Hepatocyte (in vitro differentiated cells): ENCODE results near the gene TLNRD1.

ENCODE experiments used
- CTCF ChIP-seq: fragments of 200-600 bp; sonication (generic); IDR thresholded peaks from 2 replicates; pipeline ENCODE4 v1.5.1; 2016; ENCODE audit warnings: antibody characterized with exemption, mild to moderate bottlenecking; ENCODE audit not compliant: poor library complexity
- EZH2phosphoT487 ChIP-seq: fragments of 200-600 bp; sonication (generic); IDR thresholded peaks from one replicate; pipeline ENCODE4 v1.6.1; 2018; ENCODE audit warnings: antibody characterized with exemption, mild to moderate bottlenecking, low read depth, moderate library complexity; ENCODE audit not compliant: unreplicated experiment, severe bottlenecking

GRCh38 chr15:81050805-81051204 lies 50.1 kb downstream of the TLNRD1 start:
- no peak for TF ChIP-seq CTCF
- no peak for TF ChIP-seq EZH2phosphoT487
